Kidney (tissue), 14 donors: ENCODE results near the gene APMAP. TPM values are rescaled to one million over a fixed set of nuclear protein-coding genes. Genes with fewer than 3 reads are reported as not detected.

Source experiments
- DNase-seq, 5 donors: peaks; one replicate each; pipeline ENCODE4 v3.0.0-alpha.2; 2013 to 2020
- FAIRE-seq: peaks from 2 replicates; lab custom pipeline; 2012; peaks lifted over from hg19 to GRCh38; lab: Jason Lieb, UNC
- H3K27ac ChIP-seq, 2 donors: one replicate each; pipeline ENCODE4 v1.7.0; 2013; ENCODE audit warnings: low read depth in 2 of 2, low read length in 2 of 2, inconsistent platforms in 1 of 2
- H3K27me3 ChIP-seq: one replicate; pipeline ENCODE4 v1.7.1; 2013; ENCODE audit warnings: low read length, inconsistent platforms; ENCODE audit not compliant: control insufficient read depth, insufficient read depth
- H3K36me3 ChIP-seq, 3 donors: one replicate each; pipeline versions ENCODE4 v1.7.0 to v1.7.1; 2013; ENCODE audit warnings: low read length in 3 of 3, control low read depth in 1 of 3, inconsistent platforms in 1 of 3; ENCODE audit not compliant: insufficient read depth in 3 of 3, control insufficient read depth in 2 of 3
- H3K4me1 ChIP-seq, 3 donors: one replicate each; pipeline versions ENCODE4 v1.7.0 to v1.7.1; 2013; ENCODE audit warnings: low read length in 3 of 3, inconsistent platforms in 1 of 3, low read depth in 1 of 3; ENCODE audit not compliant: control insufficient read depth in 2 of 3, insufficient read depth in 2 of 3
- H3K4me3 ChIP-seq, 3 donors: one replicate each; pipeline versions ENCODE4 v1.7.0 to v1.8.1; 2013; ENCODE audit warnings: low read length in 3 of 3, control low read depth in 1 of 3, inconsistent platforms in 1 of 3
- H3K9ac ChIP-seq, 3 donors: one replicate each; pipeline versions ENCODE4 v1.7.0 to v1.7.1; 2013; ENCODE audit warnings: low read length in 3 of 3, control low read depth in 1 of 3, inconsistent platforms in 1 of 3
- H3K9me3 ChIP-seq, 3 donors: one replicate each; pipeline versions ENCODE4 v1.7.0 to v1.7.1; 2013; ENCODE audit warnings: low read length in 3 of 3, control low read depth in 1 of 3, inconsistent platforms in 1 of 3; ENCODE audit not compliant: control insufficient read depth in 2 of 3, insufficient read depth in 1 of 3
- CTCF ChIP-seq: IDR thresholded peaks from 3 replicates; pipeline ENCODE4 v1.5.1; 2012; ENCODE audit warnings: mild to moderate bottlenecking, moderate library complexity, borderline replicate concordance; ENCODE audit not compliant: insufficient read depth; ENCODE audit errors: extremely low read depth
- intact Hi-C: fragments of 100-400 bp; cut with DNase I; formaldehyde crosslinking; loops from one replicate; pipeline ENCODE4 v1.11.1; 2022
- polyA plus RNA-seq: library from polyadenylated mRNA; stranded (reverse); fragments of 350-450 nt; fragmentation: Illumina TruSeq; extraction: RNeasy Lipid Tissue Mini Kit (QIAGEN cat#74804); gene quantifications from one replicate; pipeline ENCODE4 v1.2.3, GENCODE V29; 2014; ENCODE audit warnings: low read depth, low replicate concordance; ENCODE audit not compliant: insufficient read depth
- total RNA-seq: library from RNA; stranded (reverse); fragmentation: NEBNext Ultra II Directional; extraction: Animal tissue kit (Norgen Biotek cat#: 25700); gene quantifications from one replicate; pipeline ENCODE4 v1.2.1, GENCODE V29; 2021
- donor health status: control.
- donor health status: control.
- donor health status: control.
- donor health status: control.
- donor health status: control.
- donor health status: DM: yes; HTN: yes; CAD: no.
- donor health status: Normal renal cell carcinoma (clear cell type).

Gene APMAP
- total and polyA plus RNA-seq, 2 donors from 2014 or later: 79.7 to 90.9 TPM

DNA sequence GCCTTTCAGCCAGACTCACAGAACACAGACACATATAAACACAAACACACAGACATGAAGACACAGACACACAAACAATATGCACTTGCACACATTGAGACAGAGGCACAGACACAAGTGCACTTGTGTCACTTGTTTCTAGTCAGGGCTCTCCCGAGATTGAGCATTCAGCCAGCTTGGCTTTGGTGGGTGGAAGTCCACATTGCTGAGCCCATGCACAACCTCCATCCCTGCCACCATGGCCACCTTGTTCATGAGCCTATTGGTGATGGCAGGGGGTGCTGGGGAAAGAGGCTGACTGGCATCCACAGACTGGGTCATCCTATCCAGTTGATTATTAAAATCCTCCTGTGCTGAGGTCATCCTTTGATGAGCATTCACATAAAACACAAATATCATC lies 55.0 kb downstream of the APMAP start:
- DNase-seq: peak in 1 of 5 donors; percentile 16

DNA sequence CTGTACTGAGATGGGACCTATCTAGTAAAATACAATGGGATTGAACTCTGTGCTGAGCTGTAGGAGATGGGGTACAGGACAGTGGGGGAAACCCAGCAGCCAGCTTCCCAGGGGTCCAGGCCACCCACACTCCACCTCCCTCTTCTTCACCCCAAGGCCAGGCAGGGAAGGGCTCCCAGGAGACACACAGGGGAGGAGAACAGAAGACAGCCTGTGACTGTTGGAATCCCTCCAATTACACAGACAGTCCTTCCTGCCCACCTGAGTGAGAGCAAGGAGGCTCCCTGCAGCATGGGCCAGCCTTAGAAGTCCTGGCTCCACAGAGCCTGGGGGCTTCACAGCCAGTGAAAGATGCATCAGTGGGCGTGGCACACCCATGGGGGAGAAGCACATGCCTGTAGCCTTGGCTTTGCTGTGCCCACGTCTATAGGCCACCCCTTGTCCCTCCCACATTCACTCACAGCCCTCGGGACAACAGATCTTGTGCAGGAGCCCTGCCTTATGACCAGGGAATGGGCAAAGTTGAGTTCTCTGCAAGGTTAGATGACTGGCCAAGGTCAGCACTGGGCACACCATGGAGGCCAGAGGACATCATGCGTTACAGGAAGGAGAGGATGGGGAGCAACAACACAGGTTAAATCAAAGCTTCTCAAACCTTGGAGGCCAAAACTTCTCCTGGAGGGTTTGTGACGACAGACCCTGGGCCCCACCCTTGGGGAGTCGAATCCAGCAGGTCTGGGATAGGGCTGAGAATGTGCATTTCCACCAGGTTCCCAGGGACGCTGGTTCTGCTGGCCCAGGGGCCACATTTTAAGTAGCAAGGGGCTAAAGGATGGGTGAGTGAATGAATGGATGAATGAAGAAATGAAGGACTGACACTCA lies 55.8 kb downstream of the APMAP start:
- Histone ChIP-seq H3K4me3 (no peak overlapping the region), H3K9me3 (peaks cover 0 to 7% (median 0%) of the 10 kb centered on the region in 3 donors), H3K4me1 (peaks cover 0 to 3% (median 0%) of the 10 kb centered on the region in 3 donors), H3K9ac (no peak overlapping the region), H3K36me3 (no peaks in the 10 kb centered on the region), H3K27me3 (no peaks in the 10 kb centered on the region), H3K27ac (no peak overlapping the region)
- FAIRE-seq (no peak), DNase-seq (peak in 1 of 5 donors; percentile 9)
- intact Hi-C loops: no loop called here
- no peak for TF ChIP-seq CTCF

More for the DNA sequence above, 55.0 kb downstream of the APMAP start:
- intact Hi-C loops: no loop called here
- H3K27me3 ChIP-seq: no peaks in the 10 kb centered on the region
- peaks cover 0 to 3% (median 0%) of the 10 kb centered on the region in 3 donors for H3K4me1 ChIP-seq
- no peak overlapping the region for H3K9ac ChIP-seq
- FAIRE-seq: no peak
- no peaks in the 10 kb centered on the region for H3K36me3 ChIP-seq
- H3K9me3 ChIP-seq: peaks cover 0 to 7% (median 0%) of the 10 kb centered on the region in 3 donors
- no peak overlapping the region for H3K27ac ChIP-seq
- TF ChIP-seq CTCF: no peak
- H3K4me3 ChIP-seq: no peak overlapping the region

DNA sequence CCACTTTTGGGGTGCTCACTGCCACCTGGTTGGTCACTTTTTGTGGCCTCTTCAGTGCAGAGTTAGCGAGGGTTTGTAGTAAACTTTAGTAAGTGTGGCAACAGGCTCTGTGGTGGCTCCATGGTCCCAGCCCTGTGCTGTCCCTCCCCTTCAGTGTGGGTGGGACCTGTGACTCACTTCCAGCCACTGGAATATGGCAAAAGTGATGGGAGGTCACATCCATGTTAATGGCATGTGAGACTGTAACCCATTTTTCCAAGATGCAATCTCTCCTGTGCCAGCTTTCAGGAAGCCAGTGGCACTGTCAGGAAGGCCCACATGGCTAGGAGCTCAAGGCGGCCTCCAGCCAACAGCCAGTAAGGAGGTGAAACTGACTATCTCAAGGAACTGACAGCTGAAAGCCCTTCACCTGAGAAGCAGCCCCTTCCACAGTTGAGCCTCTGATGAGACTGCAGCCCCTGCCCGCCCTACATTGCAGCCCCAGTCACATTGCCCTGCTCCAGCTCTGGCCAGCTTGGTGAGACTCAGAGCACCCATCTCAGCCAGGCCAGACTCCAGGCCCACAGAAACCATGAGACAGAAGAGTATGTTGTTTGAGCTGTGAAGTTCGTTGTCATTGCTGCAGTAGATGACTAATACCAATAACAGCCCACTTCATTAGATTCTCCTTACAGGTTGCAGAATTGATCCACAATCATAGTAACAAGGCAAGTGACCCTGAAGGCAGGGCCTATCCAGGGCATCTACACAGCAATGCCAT lies 56.6 kb downstream of the APMAP start:
- no peaks in the 10 kb centered on the region for H3K36me3 ChIP-seq
- FAIRE-seq (no peak), DNase-seq (peak in 1 of 5 donors; percentile 17)
- no peak overlapping the region for H3K4me3 ChIP-seq
- no peak for TF ChIP-seq CTCF
- H3K4me1 ChIP-seq: peaks cover 0 to 4% (median 0%) of the 10 kb centered on the region in 3 donors
- intact Hi-C loops: no loop called here
- H3K27me3 ChIP-seq: no peaks in the 10 kb centered on the region
- peaks cover 0 to under 1% (median 0%) of the 10 kb centered on the region in 3 donors for H3K9me3 ChIP-seq
- no peak overlapping the region for H3K9ac ChIP-seq
- H3K27ac ChIP-seq: no peak overlapping the region
